K562 (cell line): ENCODE measurements around the gene UPF2. TPM values are rescaled to one million over a fixed set of nuclear protein-coding genes. Genes with fewer than 3 reads are reported as not detected.

Experiments
- ZNF76 ChIP-seq: fragments of 250-450 bp; sonication (Bioruptor Pico); IDR thresholded peaks from 2 replicates; pipeline ENCODE4 v1.4.0; 2020; ENCODE audit warnings: mild to moderate bottlenecking, moderate library complexity, borderline replicate concordance
- polyA plus RNA-seq, 8 experiments: library from polyadenylated mRNA; depleted of rRNA in 4 of 8; stranded (reverse) in 5 of 8; unstranded in 3 of 8; fragments of >200 nt; fragmentation: Nextera tagmentation in 2 of 8; fragmentation: Illumina TruSeq in 1 of 8; extraction: Ambion mirVana in 2 of 8; extraction: Trizol in 1 of 8; gene quantifications; 2 replicates each; pipeline versions ENCODE4 v1.2.1 to v1.2.3, GENCODE V29; 2011 to 2014; ENCODE audit warnings: inconsistent platforms in 1 of 8, missing spikeins in 1 of 8
- total RNA-seq, 7 experiments: library from RNA; depleted of rRNA in 6 of 7; stranded (reverse); fragments of >200 nt in 6 of 7; fragmentation: Illumina TruSeq in 2 of 7; extraction: Trizol in 2 of 7; gene quantifications; 2 replicates each; pipeline versions ENCODE4 v1.2.1 to v1.2.3, GENCODE V29; 2011 to 2021; ENCODE audit warnings: low replicate concordance in 1 of 7
- TF ChIP-seq, protein P1 (sequence below): fragments of 450-650 bp; IDR thresholded peaks from 2 replicates; pipeline ENCODE4 v1.6.1; 2016; ENCODE audit warnings: low read depth

Gene UPF2
- total and polyA plus RNA-seq, 9 of the 15 experiments (the other 6 are each of a cell fraction or from before 2014, with no cell fraction given) = 13.9 to 37.7 (median 23.7) TPM

DNA sequence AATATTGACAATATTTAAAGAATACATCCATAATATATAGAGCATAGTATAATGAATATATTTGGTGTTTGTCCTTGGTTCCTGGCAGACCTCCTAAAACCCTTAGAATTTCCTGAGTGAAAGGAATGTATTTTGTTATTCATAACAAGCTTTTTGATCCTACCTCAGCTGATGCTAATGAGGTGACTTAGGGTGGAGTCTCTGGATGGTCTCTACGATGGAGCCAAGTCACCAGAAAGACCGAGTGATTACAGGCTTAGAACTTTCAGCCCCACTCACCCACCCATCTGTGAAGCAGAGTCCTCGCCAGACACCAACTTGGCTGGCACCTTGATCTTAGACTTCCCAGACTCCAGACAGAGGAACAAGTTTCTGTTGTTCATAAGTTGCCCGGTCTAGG is 35.9 kb downstream of the UPF2 start (continued):
- TF ChIP-seq, protein P1, sequence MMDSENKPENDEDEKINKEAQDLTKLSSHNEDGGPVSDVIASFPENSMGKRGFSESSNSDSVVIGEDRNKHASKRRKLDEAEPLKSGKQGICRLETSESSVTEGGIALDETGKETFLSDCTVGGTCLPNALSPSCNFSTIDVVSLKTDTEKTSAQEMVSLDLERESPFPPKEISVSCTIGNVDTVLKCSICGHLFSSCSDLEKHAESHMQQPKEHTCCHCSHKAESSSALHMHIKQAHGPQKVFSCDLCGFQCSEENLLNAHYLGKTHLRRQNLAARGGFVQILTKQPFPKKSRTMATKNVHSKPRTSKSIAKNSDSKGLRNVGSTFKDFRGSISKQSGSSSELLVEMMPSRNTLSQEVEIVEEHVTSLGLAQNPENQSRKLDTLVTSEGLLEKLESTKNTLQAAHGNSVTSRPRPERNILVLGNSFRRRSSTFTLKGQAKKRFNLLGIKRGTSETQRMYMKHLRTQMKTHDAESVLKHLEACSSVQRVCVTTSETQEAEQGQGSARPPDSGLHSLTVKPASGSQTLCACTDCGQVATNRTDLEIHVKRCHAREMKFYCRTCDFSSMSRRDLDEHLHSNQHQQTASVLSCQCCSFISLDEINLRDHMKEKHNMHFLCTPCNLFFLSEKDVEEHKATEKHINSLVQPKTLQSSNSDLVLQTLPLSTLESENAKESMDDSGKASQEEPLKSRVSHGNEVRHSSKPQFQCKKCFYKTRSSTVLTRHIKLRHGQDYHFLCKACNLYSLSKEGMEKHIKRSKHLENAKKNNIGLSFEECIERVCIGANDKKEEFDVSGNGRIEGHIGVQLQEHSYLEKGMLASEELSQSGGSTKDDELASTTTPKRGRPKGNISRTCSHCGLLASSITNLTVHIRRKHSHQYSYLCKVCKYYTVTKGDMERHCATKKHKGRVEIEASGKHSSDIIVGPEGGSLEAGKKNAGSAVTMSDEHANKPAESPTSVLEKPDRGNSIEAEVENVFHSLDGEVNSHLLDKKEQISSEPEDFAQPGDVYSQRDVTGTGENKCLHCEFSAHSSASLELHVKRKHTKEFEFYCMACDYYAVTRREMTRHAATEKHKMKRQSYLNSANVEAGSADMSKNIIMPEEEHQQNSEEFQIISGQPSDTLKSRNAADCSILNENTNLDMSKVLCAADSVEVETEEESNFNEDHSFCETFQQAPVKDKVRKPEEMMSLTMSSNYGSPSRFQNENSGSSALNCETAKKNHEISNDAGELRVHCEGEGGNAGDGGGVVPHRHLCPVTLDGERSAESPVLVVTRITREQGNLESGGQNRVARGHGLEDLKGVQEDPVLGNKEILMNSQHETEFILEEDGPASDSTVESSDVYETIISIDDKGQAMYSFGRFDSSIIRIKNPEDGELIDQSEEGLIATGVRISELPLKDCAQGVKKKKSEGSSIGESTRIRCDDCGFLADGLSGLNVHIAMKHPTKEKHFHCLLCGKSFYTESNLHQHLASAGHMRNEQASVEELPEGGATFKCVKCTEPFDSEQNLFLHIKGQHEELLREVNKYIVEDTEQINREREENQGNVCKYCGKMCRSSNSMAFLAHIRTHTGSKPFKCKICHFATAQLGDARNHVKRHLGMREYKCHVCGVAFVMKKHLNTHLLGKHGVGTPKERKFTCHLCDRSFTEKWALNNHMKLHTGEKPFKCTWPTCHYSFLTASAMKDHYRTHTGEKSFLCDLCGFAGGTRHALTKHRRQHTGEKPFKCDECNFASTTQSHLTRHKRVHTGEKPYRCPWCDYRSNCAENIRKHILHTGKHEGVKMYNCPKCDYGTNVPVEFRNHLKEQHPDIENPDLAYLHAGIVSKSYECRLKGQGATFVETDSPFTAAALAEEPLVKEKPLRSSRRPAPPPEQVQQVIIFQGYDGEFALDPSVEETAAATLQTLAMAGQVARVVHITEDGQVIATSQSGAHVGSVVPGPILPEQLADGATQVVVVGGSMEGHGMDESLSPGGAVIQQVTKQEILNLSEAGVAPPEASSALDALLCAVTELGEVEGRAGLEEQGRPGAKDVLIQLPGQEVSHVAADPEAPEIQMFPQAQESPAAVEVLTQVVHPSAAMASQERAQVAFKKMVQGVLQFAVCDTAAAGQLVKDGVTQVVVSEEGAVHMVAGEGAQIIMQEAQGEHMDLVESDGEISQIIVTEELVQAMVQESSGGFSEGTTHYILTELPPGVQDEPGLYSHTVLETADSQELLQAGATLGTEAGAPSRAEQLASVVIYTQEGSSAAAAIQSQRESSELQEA = no peak
- TF ChIP-seq ZNF76 = no peak
